SK-N-MC (cell line): Measurements from ENCODE around the gene RASGRP3.
A peak's percentile ranks its signal among the peaks of the same experiment; 100 is the strongest.

Experiments used
- EZH2 ChIP-seq: fragments of 200-600 bp; sonication (generic); IDR thresholded peaks from one replicate; pipeline ENCODE4 v1.6.1; 2017; ENCODE audit warnings: antibody characterized with exemption
- POLR2AphosphoS5 ChIP-seq: IDR thresholded peaks from 2 replicates; pipeline ENCODE4 v1.6.1; 2012; ENCODE audit warnings: mild to moderate bottlenecking, low read depth, low read length, borderline replicate concordance

DNA sequence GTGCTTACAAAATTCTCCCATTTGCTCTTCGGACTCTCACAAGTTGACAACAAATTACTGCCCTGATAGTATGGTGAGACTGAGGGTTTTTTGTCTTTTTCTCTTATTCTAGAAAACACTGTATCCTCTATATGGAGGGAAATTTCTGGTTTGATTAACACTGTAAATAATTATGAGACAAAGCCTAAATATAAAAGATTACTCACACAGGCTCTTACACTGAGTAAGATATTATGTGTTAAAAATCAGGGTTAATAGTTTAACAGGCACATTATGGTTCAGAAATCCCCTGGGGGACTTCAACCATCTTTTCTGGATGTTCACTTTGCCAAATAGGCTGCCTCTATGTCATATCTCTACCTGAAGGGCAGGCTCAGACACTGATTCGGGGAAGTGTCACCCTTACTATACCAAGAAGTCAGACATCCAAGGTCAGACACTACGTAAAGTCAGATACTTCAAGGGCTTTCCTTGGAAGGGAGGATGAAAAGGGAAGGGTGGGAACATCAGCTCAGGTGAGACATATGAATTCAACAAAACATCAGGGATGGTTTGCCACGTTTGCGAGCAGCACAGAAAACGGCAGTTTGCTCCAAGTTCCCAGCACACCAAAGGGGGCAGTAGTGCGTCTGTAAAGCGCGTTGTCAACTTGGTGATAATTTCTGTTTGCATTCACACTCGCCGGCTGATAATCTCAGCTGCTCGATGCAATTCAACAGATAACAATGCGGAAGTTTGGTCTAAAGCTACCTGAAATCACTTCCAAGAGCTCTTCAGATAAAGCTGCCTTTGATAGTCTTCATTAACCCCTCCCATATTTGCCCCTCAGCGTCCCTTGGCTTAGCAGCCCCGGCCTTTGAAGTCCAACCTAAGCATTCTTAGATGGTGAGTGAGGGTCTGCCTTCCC is 972 bp upstream of the RASGRP3 start:
- TF ChIP-seq POLR2AphosphoS5 (0 out of 2 replicates have a peak, but pooled peaks have one; percentile 19), EZH2 (no peak)
